NCI-H460 (cell line): ENCODE results near the gene CXXC5. TPM values are rescaled to one million over a fixed set of nuclear protein-coding genes. Genes with fewer than 3 reads are reported as not detected.

Experiments
- DNase-seq: peaks from one replicate; pipeline ENCODE4 v3.0.0-alpha.2; 2016; ENCODE audit warnings: low read depth; ENCODE audit errors: extremely low read depth
- total RNA-seq: library from RNA; depleted of rRNA; stranded (reverse); fragments of >200 nt; shearing (Covaris generic); gene quantifications from 2 replicates; pipeline ENCODE4 v1.2.3, GENCODE V29; 2014

Gene CXXC5
- total RNA-seq, 1 experiment from 2014 or later: 11.4 TPM

- DNase-seq: no peak
These were observed 9.9 kb upstream of the CXXC5 start for GRCh38 chr5:139638090-139638735.

DNA sequence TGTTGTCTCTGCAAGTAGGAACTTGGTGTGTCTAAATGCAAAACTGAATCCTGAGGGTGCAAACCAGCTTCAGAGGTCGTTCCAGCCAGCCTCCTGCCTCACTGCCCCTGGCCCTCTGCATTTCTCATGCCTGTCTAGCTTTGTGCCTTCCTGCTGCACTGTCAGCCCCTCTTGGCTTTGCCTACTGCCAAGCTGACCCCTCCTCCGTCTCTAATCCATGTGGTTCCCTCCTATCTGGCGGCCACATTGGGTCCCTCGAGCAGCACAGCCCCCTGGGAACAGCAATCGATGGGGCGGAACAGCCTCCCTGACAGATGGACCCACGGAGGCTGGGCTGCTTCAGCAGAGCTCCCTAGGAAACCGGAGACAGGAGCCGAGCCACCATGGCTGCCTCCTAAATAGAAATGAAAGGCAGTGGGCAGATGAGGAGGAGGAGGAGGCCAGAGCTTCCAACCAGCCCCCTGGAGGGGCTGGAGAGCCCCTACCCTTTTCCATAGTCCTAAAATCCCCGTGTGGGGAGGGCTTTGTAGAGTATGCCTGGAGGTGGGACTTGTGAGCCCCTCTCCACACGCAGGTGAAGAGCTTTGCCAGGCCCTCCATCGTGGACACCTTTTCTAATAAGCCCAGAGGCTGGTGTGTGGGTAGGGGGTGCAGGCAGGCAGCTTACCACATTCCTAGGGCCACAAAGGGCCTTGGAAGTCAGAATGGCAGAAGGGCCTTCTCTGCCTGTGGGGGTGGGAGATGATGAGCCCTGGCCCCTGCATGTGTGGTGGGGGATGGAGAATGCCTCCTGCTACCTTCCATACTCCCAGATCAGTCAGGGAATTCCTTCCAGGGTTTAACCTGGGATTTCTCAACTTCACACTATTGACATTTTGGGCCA, 9.2 kb upstream of the CXXC5 start:
- DNase-seq: no peak

- no peak for DNase-seq
These were observed 8.3 kb upstream of the CXXC5 start for GRCh38 chr5:139639619-139640380.

DNA sequence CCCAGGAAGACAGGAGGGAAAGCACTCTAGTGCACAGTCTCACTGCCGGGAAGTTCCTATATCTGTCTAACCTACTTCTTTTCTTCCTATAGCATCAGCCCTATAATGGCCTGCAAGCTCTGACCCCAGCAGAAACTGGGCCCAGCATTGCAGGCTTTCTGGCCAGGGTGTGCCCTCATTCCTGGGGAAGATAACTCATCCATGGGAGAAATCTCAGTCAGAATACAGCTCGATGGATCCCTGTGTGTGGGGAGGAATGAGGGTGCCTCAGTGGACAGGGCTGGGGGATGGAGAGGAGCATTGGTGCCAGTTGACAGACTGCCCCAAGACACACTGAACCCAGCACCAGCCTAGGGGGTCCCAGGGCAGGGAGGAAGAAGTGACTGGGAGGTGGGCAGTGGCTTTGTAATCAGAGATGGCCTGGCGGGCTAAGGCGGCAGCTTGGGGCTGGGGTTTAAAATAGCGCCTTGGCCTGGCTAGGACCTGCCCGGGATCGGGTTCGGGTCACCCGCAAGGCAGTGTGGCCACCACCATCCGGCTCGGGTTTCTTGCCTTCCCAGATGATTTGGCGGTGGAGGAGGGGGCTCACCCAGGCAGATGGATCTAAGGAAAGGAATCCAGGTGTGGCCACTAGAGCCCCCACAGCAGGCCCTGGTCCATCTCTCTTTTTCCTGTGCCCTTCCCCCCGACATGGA, 7.6 kb upstream of the CXXC5 start:
- DNase-seq: no peak

GRCh38 chr5:139641116-139642080, 6.8 kb upstream of the CXXC5 start:
- DNase-seq: no peak

DNA sequence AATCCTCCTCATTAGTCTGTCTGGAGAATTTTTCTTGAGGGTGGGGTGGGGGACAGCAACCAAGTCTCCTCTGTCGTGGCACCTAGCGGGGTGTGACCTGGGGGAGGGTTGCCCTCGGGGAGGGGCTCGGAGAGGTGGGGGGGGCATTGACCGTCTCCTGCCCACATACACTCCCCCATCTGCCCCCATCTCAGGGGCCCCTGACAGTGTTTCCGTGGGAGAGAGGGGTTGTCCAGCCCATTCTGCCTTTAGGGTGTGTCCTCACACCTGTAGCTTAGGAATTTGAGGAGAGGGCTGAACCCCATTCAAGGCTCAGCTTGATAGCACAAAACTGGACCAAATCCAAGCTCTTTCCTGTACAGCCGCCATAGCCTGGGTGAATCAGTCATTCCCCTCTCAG, 5.9 kb upstream of the CXXC5 start:
- no peak for DNase-seq

DNA sequence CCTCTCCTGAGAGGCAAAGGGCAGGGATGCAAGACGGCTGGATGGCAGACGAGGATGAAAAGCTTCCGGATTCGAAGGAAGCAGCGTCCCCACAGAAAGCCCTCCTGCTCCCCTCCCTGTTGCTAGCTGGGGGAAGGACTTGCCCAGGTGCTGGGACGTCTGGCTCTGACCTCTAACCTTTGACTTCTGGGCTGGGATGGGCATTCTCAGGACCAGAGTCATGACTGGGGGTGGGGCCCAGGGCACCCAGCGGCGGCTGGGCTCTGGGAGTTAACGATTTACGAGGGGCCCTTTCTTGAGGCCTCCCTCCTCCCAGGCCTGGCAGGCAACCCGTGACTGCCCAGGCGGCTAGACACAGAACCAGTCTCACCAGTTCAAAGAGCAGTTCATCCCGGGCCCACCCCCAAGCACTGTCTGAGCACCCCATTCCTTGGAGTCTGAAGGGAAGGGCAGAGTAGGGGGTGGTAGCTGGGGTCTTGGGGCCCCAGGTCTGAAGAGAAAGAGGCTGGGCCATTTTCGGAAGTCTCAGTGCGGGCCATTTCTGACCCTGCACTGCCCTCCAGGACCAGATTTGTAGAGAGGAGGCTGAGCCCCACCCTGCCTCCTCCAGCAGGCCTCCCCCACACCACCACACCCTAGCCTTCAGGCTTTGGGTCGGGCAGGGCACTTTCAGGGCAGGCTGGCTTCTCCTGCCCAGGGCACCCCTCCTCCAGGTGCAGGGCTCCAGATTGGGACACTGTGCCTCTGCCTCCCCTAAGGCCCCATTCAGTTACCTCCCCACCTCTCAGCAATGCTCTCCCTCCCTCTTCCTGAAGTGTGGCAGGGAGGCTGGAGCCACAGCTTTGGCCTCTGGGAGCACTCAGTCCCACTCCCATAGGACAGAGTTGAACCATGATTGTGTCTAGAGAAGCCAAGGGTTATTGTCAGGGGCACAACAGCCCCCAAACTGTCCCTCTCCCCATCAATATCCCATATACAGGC, 5.0 kb upstream of the CXXC5 start:
- DNase-seq: no peak

DNA sequence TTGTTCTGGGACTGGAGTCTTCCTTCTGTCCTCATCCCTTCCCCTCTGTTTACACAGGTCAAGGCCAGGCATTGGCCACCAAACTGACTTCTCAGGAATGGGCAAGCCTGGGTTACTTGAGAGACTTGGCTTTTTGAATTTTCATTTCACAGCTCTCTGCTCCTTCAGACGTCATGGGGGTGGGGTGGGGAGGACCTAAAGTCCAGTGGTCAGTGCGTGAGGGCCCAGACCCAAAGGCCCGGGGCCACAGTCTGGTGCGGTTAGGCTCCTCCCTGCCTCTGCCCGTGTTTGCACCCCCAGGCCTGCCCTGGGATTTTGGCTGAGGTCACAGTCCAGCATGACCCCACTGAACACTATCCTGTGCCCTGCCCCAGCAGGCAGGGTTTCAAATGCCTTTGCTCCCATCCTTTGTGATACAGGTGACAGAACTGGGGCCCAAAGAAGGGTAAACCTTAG, 4.1 kb upstream of the CXXC5 start:
- no peak for DNase-seq

GRCh38 chr5:139644646-139645429, 3.3 kb upstream of the CXXC5 start:
- no peak for DNase-seq

GRCh38 chr5:139645430-139645871, 2.7 kb upstream of the CXXC5 start:
- DNase-seq: no peak

GRCh38 chr5:139646111-139646510, 2.0 kb upstream of the CXXC5 start:
- DNase-seq: no peak

GRCh38 chr5:139646912-139647505, 1.1 kb upstream of the CXXC5 start:
- DNase-seq: no peak

DNA sequence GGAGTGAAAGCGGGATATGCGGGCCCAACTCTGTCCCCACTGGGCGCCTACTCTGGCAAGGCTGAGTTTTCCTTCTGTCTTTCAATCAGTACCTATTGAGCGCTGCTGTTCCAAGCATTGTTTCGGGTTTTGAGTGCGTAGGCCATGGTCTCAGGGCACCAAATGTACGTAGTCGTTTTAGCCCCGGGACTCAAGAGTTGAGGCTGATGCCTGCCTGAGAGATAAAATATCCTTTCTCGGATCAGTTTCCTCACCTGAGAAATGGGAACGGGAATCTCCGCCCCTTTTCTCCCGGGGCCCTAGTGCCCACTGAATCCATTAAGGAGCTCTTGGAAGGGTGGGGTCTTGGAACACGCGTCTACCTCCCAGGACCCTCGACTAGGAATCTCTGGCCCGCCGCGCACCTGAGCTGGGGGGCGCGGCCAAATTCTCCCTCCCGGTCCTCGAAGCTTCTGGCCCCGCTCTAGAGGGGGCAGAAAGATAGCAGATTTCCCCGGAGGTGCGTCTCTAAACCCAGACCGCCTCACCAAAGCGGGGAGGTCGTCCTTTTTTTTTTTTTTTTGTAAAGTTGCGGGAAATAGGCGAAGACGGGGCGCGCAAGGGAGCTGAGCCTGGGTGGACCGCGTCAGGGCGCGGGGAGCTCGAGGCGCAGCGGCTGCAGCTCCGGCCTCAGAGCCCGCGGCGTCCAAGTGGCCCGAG, 494 bp upstream of the CXXC5 start:
- no peak for DNase-seq

GRCh38 chr5:139649082-139649991, 1.2 kb downstream of the CXXC5 start:
- no peak for DNase-seq

GRCh38 chr5:139650031-139650688, 2.0 kb downstream of the CXXC5 start:
- no peak for DNase-seq
